ENCODE measurements around the gene ABCB10. TPM values are rescaled to one million over a fixed set of nuclear protein-coding genes. Genes with fewer than 3 reads are reported as not detected.

ABCB10 gene
- polyA plus RNA-seq, 1 experiment, result 12.7 TPM

GRCh38 chr1:229550812-229551567 is 7.5 kb downstream of the ABCB10 start:
- TF ChIP-seq CTCF (IDR thresholded peaks at IDR 0.05; ENCODE audit: insufficient read depth, low read depth, low read length), result no peak
- ChIA-PET CTCF (no interaction called here), POLR2A (no interaction called here)
- DNase-seq (ENCODE audit: low read depth), result no peak
- H3K4me3 ChIP-seq (ENCODE audit: low read depth, low read length), result no peak overlapping the region
- H3K27me3 ChIP-seq (ENCODE audit: control insufficient read depth, insufficient read depth, low read length), result no peaks in the 10 kb centered on the region
- H3K36me3 ChIP-seq (ENCODE audit: control insufficient read depth, insufficient read depth, low read length), result peaks cover 9% of the 10 kb centered on the region

- no peak for DNase-seq (ENCODE audit: low read depth)
- no peak for TF ChIP-seq CTCF (IDR thresholded peaks at IDR 0.05; ENCODE audit: insufficient read depth, low read depth, low read length)
- Histone ChIP-seq H3K27me3 (ENCODE audit: control insufficient read depth, insufficient read depth, low read length) (no peaks in the 10 kb centered on the region), H3K4me3 (ENCODE audit: low read depth, low read length) (no peak overlapping the region), H3K36me3 (ENCODE audit: control insufficient read depth, insufficient read depth, low read length) (peaks cover 9% of the 10 kb centered on the region)
- CTCF ChIA-PET, result interaction anchor here (1.9 kb wide), 1 partner anchor 19 kb away, joined by 4 read pairs; no protein-coding TSS in a partner anchor
- POLR2A ChIA-PET, result no interaction called here
Measured at GRCh38 chr1:229547542-229547941, 11.0 kb downstream of the ABCB10 start.

- no peak for TF ChIP-seq CTCF (IDR thresholded peaks at IDR 0.05; ENCODE audit: insufficient read depth, low read depth, low read length)
- DNase-seq (ENCODE audit: low read depth), result no peak
- no peaks in the 10 kb centered on the region for H3K27me3 ChIP-seq (ENCODE audit: control insufficient read depth, insufficient read depth, low read length)
- H3K36me3 ChIP-seq (ENCODE audit: control insufficient read depth, insufficient read depth, low read length), result peaks cover 11% of the 10 kb centered on the region
- no peak overlapping the region for H3K4me3 ChIP-seq (ENCODE audit: low read depth, low read length)
- CTCF ChIA-PET, result no interaction called here
- POLR2A ChIA-PET, result no interaction called here
Measured at GRCh38 chr1:229544587-229544986, 13.9 kb downstream of the ABCB10 start.

- no peak overlapping the region for H3K4me3 ChIP-seq (ENCODE audit: low read depth, low read length)
- ChIA-PET POLR2A (no interaction called here), CTCF (no interaction called here)
- H3K27me3 ChIP-seq (ENCODE audit: control insufficient read depth, insufficient read depth, low read length), result no peaks in the 10 kb centered on the region
- TF ChIP-seq CTCF (IDR thresholded peaks at IDR 0.05; ENCODE audit: insufficient read depth, low read depth, low read length), result no peak
- H3K36me3 ChIP-seq (ENCODE audit: control insufficient read depth, insufficient read depth, low read length), result peaks cover 8% of the 10 kb centered on the region
- no peak for DNase-seq (ENCODE audit: low read depth)
Measured at GRCh38 chr1:229539863-229540506, 18.5 kb downstream of the ABCB10 start.

GRCh38 chr1:229538945-229539344 is 19.6 kb downstream of the ABCB10 start:
- ChIA-PET CTCF (no interaction called here), POLR2A (no interaction called here)
- Histone ChIP-seq H3K36me3 (ENCODE audit: control insufficient read depth, insufficient read depth, low read length) (peaks cover 8% of the 10 kb centered on the region), H3K27me3 (ENCODE audit: control insufficient read depth, insufficient read depth, low read length) (no peaks in the 10 kb centered on the region), H3K4me3 (ENCODE audit: low read depth, low read length) (no peak overlapping the region)
- no peak for DNase-seq (ENCODE audit: low read depth)
- TF ChIP-seq CTCF (IDR thresholded peaks at IDR 0.05; ENCODE audit: insufficient read depth, low read depth, low read length), result no peak
